Measurements from ENCODE around the gene CHN2. TPM values are rescaled to one million over a fixed set of nuclear protein-coding genes. Genes with fewer than 3 reads are reported as not detected.

Gene CHN2
- total RNA-seq, 1 donor from 2014 or later, result 20.2 TPM

- no peak for DNase-seq (ENCODE audit: low spot score)
Observed at GRCh38 chr7:29394321-29394720, 199.7 kb downstream of the CHN2 start.

GRCh38 chr7:29396563-29396962, 202.0 kb downstream of the CHN2 start:
- DNase-seq (ENCODE audit: low spot score), result no peak

GRCh38 chr7:29397398-29397797, 202.8 kb downstream of the CHN2 start:
- DNase-seq (ENCODE audit: low spot score), result no peak

GRCh38 chr7:29398011-29398410, 203.4 kb downstream of the CHN2 start:
- no peak for DNase-seq (ENCODE audit: low spot score)

- DNase-seq (ENCODE audit: low spot score), result no peak
Observed at GRCh38 chr7:29400437-29400836, 205.9 kb downstream of the CHN2 start.

- no peak for DNase-seq (ENCODE audit: low spot score)
Observed at GRCh38 chr7:29401769-29402168, 207.2 kb downstream of the CHN2 start.

- DNase-seq (ENCODE audit: low spot score), result no peak
Observed at GRCh38 chr7:29405891-29406290, 211.3 kb downstream of the CHN2 start.

- no peak for DNase-seq (ENCODE audit: low spot score)
Observed at GRCh38 chr7:29406366-29406765, 211.8 kb downstream of the CHN2 start.

- peak; percentile 92 for DNase-seq (ENCODE audit: low spot score)
Observed at GRCh38 chr7:29408841-29409243, 214.3 kb downstream of the CHN2 start.

GRCh38 chr7:29410996-29411395, 216.4 kb downstream of the CHN2 start:
- no peak for DNase-seq (ENCODE audit: low spot score)

GRCh38 chr7:29412912-29413311, 218.3 kb downstream of the CHN2 start:
- DNase-seq (ENCODE audit: low spot score), result no peak

GRCh38 chr7:29413626-29414136, 219.1 kb downstream of the CHN2 start:
- DNase-seq (ENCODE audit: low spot score), result no peak

- no peak for DNase-seq (ENCODE audit: low spot score)
Observed at GRCh38 chr7:29414216-29414615, 219.6 kb downstream of the CHN2 start.

- DNase-seq (ENCODE audit: low spot score), result no peak
Observed at GRCh38 chr7:29415215-29415614, 220.6 kb downstream of the CHN2 start.

- DNase-seq (ENCODE audit: low spot score), result no peak
Observed at GRCh38 chr7:29416276-29416937, 221.8 kb downstream of the CHN2 start.

- DNase-seq (ENCODE audit: low spot score), result no peak
Observed at GRCh38 chr7:29416938-29417305, 222.3 kb downstream of the CHN2 start.

- DNase-seq (ENCODE audit: low spot score), result no peak
Observed at GRCh38 chr7:29418056-29418455, 223.5 kb downstream of the CHN2 start.

GRCh38 chr7:29418651-29419050, 224.1 kb downstream of the CHN2 start:
- no peak for DNase-seq (ENCODE audit: low spot score)

GRCh38 chr7:29420011-29420410, 225.4 kb downstream of the CHN2 start:
- DNase-seq (ENCODE audit: low spot score), result no peak

- DNase-seq (ENCODE audit: low spot score), result no peak
Observed at GRCh38 chr7:29421010-29421956, 226.7 kb downstream of the CHN2 start.

- DNase-seq (ENCODE audit: low spot score), result no peak
Observed at GRCh38 chr7:29422829-29423228, 228.3 kb downstream of the CHN2 start.

GRCh38 chr7:29424295-29424983, 229.9 kb downstream of the CHN2 start:
- DNase-seq (ENCODE audit: low spot score), result no peak
